HEK293 (cell line): ENCODE measurements around the gene EIF3F.

Experiments used
- ELK4 ChIP-seq: IDR thresholded peaks from 2 replicates; pipeline ENCODE4 v1.6.1; 2011; ENCODE audit warnings: mild to moderate bottlenecking, low read depth, low read length, borderline replicate concordance
- GLI2 ChIP-seq: fragments of 450-650 bp; formaldehyde crosslinking; IDR thresholded peaks from 2 replicates; pipeline ENCODE4; 2017; ENCODE audit warnings: missing biosample characterization, missing genetic modification characterization, low read depth, borderline replicate concordance
- HOXD13 ChIP-seq: sonication (generic); formaldehyde crosslinking; IDR thresholded peaks from 2 replicates; pipeline ENCODE4 v1.8.0; 2022; ENCODE audit warnings: missing genetic modification reagents, borderline replicate concordance
- KLF1 ChIP-seq: fragments of 450-650 bp; formaldehyde crosslinking; IDR thresholded peaks from 2 replicates; pipeline ENCODE4 v1.5.1; 2016; ENCODE audit warnings: missing biosample characterization, missing genetic modification characterization
- KLF8 ChIP-seq: fragments of 450-650 bp; formaldehyde crosslinking; IDR thresholded peaks from 2 replicates; pipeline ENCODE4 v1.5.1; 2016; ENCODE audit warnings: missing biosample characterization, missing genetic modification characterization
- OSR2 ChIP-seq: fragments of 450-650 bp; formaldehyde crosslinking; IDR thresholded peaks from 2 replicates; pipeline ENCODE4 v1.5.1; 2016; ENCODE audit warnings: missing biosample characterization, missing genetic modification characterization
- PRDM4 ChIP-seq: fragments of 450-650 bp; formaldehyde crosslinking; IDR thresholded peaks from 2 replicates; pipeline ENCODE4 v1.5.1; 2017; ENCODE audit warnings: missing biosample characterization, missing genetic modification characterization
- REST ChIP-seq: fragments of 450-650 bp; formaldehyde crosslinking; IDR thresholded peaks from 2 replicates; pipeline ENCODE4 v1.5.1; 2016; ENCODE audit warnings: missing biosample characterization, missing genetic modification characterization
- ZBTB1 ChIP-seq: fragments of 450-650 bp; formaldehyde crosslinking; IDR thresholded peaks from 2 replicates; pipeline ENCODE4 v1.5.1; 2016; ENCODE audit warnings: missing biosample characterization, missing genetic modification characterization
- ZBTB26 ChIP-seq: fragments of 450-650 bp; formaldehyde crosslinking; optimal IDR thresholded peaks from 2 replicates; pipeline ENCODE3; 2016; ENCODE audit warnings: missing biosample characterization, mild to moderate bottlenecking, missing genetic modification characterization
- ZFHX2 ChIP-seq: fragments of 450-650 bp; formaldehyde crosslinking; conservative IDR thresholded peaks from 2 replicates; pipeline ENCODE4 v1.5.1; 2016; ENCODE audit warnings: missing biosample characterization, missing genetic modification characterization
- ZNF138 ChIP-seq: fragments of 450-650 bp; formaldehyde crosslinking; IDR thresholded peaks from 2 replicates; pipeline ENCODE4 v1.5.1; 2016; ENCODE audit warnings: missing biosample characterization, missing genetic modification characterization, borderline replicate concordance
- ZNF146 ChIP-seq: fragments of 450-650 bp; formaldehyde crosslinking; IDR thresholded peaks from 2 replicates; pipeline ENCODE4 v1.5.1; 2016; ENCODE audit warnings: missing biosample characterization, missing genetic modification characterization
- ZNF266 ChIP-seq: fragments of 450-650 bp; formaldehyde crosslinking; IDR thresholded peaks from 2 replicates; pipeline ENCODE4 v1.5.1; 2016; ENCODE audit warnings: missing biosample characterization, missing genetic modification characterization, low read depth
- ZNF324 ChIP-seq: fragments of 450-650 bp; formaldehyde crosslinking; IDR thresholded peaks from 2 replicates; pipeline ENCODE4 v1.5.1; 2016; ENCODE audit warnings: missing biosample characterization, missing genetic modification characterization
- ZNF366 ChIP-seq: fragments of 450-650 bp; formaldehyde crosslinking; conservative IDR thresholded peaks from 2 replicates; pipeline ENCODE4 v1.5.1; 2016; ENCODE audit warnings: missing biosample characterization, missing genetic modification characterization
- ZNF488 ChIP-seq: fragments of 450-650 bp; formaldehyde crosslinking; IDR thresholded peaks from 2 replicates; pipeline ENCODE4 v1.5.1; 2016; ENCODE audit warnings: missing biosample characterization, missing genetic modification characterization
- ZNF518A ChIP-seq: fragments of 450-650 bp; formaldehyde crosslinking; conservative IDR thresholded peaks from 2 replicates; pipeline ENCODE4 v1.5.1; 2016; ENCODE audit warnings: low read depth, missing biosample characterization, missing genetic modification characterization
- ZNF558 ChIP-seq: fragments of 450-650 bp; formaldehyde crosslinking; IDR thresholded peaks from 2 replicates; pipeline ENCODE4 v1.5.1; 2016; ENCODE audit warnings: missing biosample characterization, missing genetic modification characterization
- ZNF639 ChIP-seq: fragments of 450-650 bp; formaldehyde crosslinking; IDR thresholded peaks from 2 replicates; pipeline ENCODE4 v1.5.1; 2016; ENCODE audit warnings: missing biosample characterization, missing genetic modification characterization
- ZNF777 ChIP-seq: fragments of 450-650 bp; formaldehyde crosslinking; IDR thresholded peaks from 2 replicates; pipeline ENCODE4 v1.5.1; 2017; ENCODE audit warnings: missing biosample characterization, missing genetic modification characterization, borderline replicate concordance
- ZSCAN30 ChIP-seq: fragments of 450-650 bp; IDR thresholded peaks from 2 replicates; pipeline ENCODE4 v1.5.1; 2018; ENCODE audit warnings: missing biosample characterization, mild to moderate bottlenecking, missing genetic modification characterization, moderate library complexity

EIF3F gene

GRCh38 chr11:7986768-7987559, at the start of gene EIF3F (continued):
- TF ChIP-seq HOXD13 (CRISPR knock-in tag): no peak; the same call in 1 of the 2 replicates
- no peak for TF ChIP-seq OSR2 (tag by site-specific recombination)
- peak; percentile 85 for TF ChIP-seq ZNF324 (tag by site-specific recombination)
- peak; percentile 96 for TF ChIP-seq ZNF518A (tag by site-specific recombination)
- no peak for TF ChIP-seq ZNF266 (tag by site-specific recombination)
- TF ChIP-seq PRDM4 (tag by site-specific recombination): 0 out of 2 replicates have a peak, but pooled peaks have one; percentile 25
- TF ChIP-seq ZNF366 (tag by site-specific recombination): peak; percentile 33; the same call in 1 of the 2 replicates
- TF ChIP-seq ZBTB26 (tag by site-specific recombination): peak; percentile 3
- TF ChIP-seq KLF1 (tag by site-specific recombination): no peak
- no peak for TF ChIP-seq ZNF488 (tag by site-specific recombination)
- TF ChIP-seq REST: 0 out of 2 replicates have a peak, but pooled peaks have one; percentile 39
- no peak for TF ChIP-seq ZFHX2 (tag by site-specific recombination)
- TF ChIP-seq ZNF558: peak; percentile 57; the same call in 1 of the 2 replicates
- TF ChIP-seq ZNF639: peak; percentile 96
- peak; percentile 89 for TF ChIP-seq ZSCAN30 (tag by site-specific recombination)
- TF ChIP-seq KLF8: peak; percentile 89
- no peak for TF ChIP-seq ZNF138 (tag by site-specific recombination)
- TF ChIP-seq ZNF777 (tag by site-specific recombination): 0 out of 2 replicates have a peak, but pooled peaks have one; percentile 31
- TF ChIP-seq ZBTB1 (tag by site-specific recombination): no peak
- no peak for TF ChIP-seq GLI2 (tag by site-specific recombination)
- peak; percentile 47; the same call in 1 of the 2 replicates for TF ChIP-seq ELK4
- TF ChIP-seq ZNF146 (tag by site-specific recombination): no peak
